GM10847 (cell line): ENCODE results near the gene KRTAP1-5.

Source experiments
- POLR2A ChIP-seq: IDR thresholded peaks from 2 replicates; pipeline ENCODE4 v1.6.1; 2011; ENCODE audit not compliant: insufficient read length; ENCODE audit errors: extremely low read depth

Gene KRTAP1-5

DNA sequence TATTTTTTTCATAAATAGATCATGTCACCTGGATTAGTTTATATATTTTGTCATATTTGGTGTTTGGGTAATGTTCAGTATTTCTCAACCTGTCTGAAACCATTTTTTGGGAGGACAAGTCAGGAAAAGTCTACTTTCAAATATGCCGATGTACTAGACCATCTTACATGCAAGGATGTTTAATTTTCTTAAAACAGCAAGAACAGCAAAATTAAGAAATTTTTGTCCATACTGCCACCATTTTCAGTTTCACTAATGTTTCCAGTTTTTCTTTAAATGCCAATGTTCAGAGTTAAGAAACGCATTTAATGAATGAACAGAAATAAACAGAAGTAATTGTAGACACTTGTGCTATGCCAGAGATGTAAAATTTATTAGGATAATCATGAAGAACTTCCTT, 33.9 kb downstream of the KRTAP1-5 start:
- no peak for TF ChIP-seq POLR2A

DNA sequence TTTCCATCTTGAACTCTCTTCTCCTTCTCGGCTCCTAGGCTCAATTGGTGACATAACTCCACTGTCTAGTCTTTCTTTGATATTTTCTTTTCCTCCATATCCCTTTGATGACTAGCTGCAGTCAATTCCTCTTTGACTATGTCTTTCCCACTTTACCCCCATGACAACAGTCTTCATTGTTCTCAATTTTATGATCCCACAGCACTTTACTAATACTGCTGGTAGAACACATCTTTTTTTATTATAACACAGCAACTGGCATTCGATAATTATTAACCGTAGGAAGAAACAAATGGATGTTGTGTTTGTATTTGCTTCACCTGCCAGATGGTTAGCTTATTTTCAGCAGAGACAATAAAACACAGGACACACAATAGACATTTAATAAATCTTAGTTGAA, 34.3 kb downstream of the KRTAP1-5 start:
- TF ChIP-seq POLR2A = no peak

DNA sequence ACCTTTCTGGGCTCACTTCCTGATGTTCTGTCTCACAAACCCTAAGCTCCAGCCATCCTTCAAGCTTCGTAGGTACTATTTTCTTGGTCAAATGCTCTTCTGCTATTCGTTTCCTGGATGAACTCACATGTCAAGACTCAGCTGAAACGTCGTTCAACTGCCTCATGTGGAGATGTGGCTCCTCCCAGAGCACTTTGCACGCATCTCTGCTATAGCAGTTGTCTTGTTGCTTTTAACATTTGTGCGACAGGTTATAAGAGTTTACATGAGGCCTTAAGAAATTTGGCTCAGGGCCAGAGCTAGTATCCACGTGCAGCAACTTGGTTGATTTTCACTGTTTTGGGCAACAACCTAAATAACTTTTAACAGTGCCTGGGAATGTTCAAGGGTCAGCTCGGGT, 40.1 kb downstream of the KRTAP1-5 start:
- no peak for TF ChIP-seq POLR2A

DNA sequence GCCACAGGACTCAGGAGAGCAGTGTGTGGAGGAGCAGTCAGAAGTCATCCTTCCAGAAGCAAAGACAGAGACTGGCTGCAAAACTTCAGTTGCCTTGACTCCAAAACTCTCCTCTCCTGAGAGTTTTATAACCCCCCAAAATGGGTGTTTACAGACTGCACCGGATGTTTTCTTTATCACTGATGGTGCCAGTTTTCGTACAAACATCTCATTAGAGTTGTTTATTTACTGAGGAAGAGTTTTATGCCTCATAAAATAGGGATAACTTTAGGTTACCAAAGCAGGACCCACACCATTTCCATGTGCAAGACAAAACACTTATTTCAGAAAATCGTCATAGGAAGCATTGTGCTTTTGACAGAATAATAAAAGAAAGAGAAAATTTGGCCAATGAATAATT, 42.8 kb downstream of the KRTAP1-5 start, which contains the start of gene KRT40:
KRT40 (minus strand) TSS at position 101 of the 400 bp plus-strand sequence; CDS start at position 48, 53 bp downstream.
- TF ChIP-seq POLR2A = no peak

DNA sequence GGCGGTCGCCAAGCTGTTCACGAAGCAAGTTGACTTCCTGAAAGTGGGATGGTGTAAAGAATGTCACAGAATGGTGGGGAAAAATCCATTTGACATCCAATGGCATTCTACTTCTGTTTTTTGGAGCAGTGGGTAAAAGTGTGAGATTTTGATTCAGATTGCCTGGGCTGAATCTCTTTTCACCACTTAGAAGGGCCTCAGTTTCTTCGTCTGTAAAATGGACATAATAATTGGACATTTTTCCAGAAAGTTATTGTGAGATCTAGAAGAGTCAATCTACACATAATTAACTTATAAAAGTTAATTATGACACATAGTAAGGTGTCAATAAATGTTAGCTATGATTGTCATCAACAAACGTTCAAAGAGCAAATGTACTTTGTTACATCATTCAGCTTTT, 45.9 kb downstream of the KRTAP1-5 start:
- TF ChIP-seq POLR2A = no peak

DNA sequence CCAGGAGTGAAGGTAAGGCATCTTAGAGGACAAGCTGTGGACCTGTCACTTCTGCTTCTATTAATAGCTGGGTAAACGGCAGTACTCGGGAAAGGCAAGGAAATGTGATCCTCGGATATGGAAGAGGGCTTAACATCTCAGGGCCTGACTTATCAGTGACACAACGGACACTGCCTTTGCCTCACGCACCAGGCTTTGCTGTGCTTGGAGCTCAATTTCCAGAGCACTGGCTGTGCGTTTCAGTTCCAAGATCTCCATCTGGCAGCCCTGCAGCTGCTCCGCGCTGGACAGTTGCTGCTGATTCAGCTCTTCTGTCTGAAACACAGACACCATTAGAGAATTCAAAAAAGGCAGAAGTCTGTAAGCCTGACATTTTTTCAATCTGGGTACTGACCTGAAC, 46.4 kb downstream of the KRTAP1-5 start:
- no peak for TF ChIP-seq POLR2A

DNA sequence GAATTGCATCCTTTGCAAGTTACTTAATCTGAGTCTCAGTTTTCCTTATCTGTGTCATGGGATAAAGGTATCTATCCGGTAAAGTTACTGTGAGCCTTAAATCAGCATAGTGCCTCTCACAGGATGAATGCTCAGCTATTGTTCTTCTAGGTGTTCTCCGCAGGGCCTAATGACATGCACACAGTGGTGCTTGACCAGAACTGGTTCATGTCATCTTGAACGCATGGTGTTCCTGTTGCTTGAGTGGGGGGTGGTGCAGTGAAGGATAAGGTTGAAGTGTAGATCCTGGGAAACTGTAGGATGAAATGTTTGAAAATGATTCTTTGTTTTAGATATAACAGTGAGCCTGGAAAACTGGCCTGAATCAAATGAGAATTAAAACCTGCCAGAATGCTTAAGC, 46.9 kb downstream of the KRTAP1-5 start:
- TF ChIP-seq POLR2A = no peak

DNA sequence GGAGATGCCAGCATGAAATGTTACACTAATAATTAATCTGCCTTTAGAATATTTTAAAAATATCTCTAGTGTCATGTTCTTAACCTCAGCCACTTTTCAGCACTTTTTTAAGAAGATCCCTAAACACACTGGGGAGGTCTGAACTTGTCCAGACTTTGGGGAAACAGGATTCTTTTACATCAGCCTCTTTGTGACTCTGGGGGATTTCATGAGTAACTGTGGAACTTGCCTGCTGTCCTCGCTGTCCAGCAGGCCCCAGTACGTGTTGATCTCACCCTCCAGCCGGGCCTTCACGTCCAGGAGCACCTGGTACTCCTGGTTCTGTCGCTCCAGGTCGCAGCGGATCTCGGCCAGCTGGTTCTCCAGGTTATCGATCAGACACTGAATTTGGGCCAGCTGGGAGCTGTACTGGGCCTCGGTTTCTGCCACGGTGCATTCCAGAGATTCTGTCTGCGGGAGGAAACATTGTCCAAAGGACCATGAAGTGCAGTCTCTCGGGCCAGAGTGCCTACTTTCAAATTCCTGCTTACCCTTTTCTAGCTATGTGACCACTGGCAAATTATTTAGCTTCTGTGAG, 48.3 kb downstream of the KRTAP1-5 start:
- no peak for TF ChIP-seq POLR2A
